Measurements from ENCODE around the gene EIF5A. TPM values are rescaled to one million over a fixed set of nuclear protein-coding genes. Genes with fewer than 3 reads are reported as not detected.

EIF5A gene
- total and polyA plus RNA-seq, 8 donors, result 104 to 220 (median 187) TPM

- intact Hi-C loops (cut with DNase I), result loop anchor here in 1 of 3 donors (10.0 kb wide), 1 partner anchor 52 kb away; the partner anchor contains the start of gene GPS2
- no peak for TF ChIP-seq CTCF (IDR thresholded peaks at IDR 0.05)
- ATAC-seq (peak; percentile 12 to 55 (median 38)), FAIRE-seq (no peak), DNase-seq (peak; percentile 67 to 84 (median 78))
- Histone ChIP-seq H3K27ac (peak overlapping the region; percentile 97 to 99 (median 98)), H3K9me3 (no peaks in the 10 kb centered on the region), H3K36me3 (no peaks in the 10 kb centered on the region), H3K4me1 (peaks cover 0 to 9% (median 6%) of the 10 kb centered on the region in 3 donors), H3K27me3 (no peaks in the 10 kb centered on the region), H3K4me3 (peak overlapping the region; percentile 50 to 83 (median 74))
- 11% methylated on average over 26 of the region's 26 CpGs for WGBS, 2 donors
Measured at GRCh38 chr17:7262935-7263800, 44.3 kb upstream of the EIF5A start.

DNA sequence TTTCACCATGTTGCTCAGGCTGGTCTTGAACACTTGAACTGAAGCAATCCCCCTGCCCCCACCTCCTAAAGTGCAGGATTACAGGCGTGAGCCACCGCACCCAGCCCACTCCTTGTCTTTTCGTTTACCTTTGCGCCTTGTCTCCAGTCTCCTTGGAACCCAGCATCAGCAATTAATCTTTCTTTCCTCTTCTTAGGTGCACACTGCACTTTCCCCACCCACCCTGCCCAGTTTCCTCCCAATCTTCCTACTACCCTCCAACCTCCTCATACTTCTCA is 43.7 kb upstream of the EIF5A start:
- DNase-seq (no peak), FAIRE-seq (no peak), ATAC-seq (no peak)
- no peak for TF ChIP-seq CTCF (IDR thresholded peaks at IDR 0.05)
- H3K4me3 ChIP-seq, result peak overlapping the region in 2 of 4 donors; percentile 68 to 81
- H3K4me1 ChIP-seq, result peaks cover 0 to 8% (median 6%) of the 10 kb centered on the region in 3 donors
- H3K9me3 ChIP-seq, result no peaks in the 10 kb centered on the region
- WGBS, 2 donors, result 56 to 63% methylated on average over 4 of the region's 4 CpGs
- H3K27ac ChIP-seq, result peak overlapping the region in 3 of 4 donors; percentile 97 to 99 (median 99)
- intact Hi-C loops (cut with DNase I), result loop anchor here in 1 of 3 donors (10.0 kb wide), 1 partner anchor 51 kb away; the partner anchor contains the start of gene GPS2
- H3K36me3 ChIP-seq, result no peaks in the 10 kb centered on the region
- H3K27me3 ChIP-seq, result no peaks in the 10 kb centered on the region

DNA sequence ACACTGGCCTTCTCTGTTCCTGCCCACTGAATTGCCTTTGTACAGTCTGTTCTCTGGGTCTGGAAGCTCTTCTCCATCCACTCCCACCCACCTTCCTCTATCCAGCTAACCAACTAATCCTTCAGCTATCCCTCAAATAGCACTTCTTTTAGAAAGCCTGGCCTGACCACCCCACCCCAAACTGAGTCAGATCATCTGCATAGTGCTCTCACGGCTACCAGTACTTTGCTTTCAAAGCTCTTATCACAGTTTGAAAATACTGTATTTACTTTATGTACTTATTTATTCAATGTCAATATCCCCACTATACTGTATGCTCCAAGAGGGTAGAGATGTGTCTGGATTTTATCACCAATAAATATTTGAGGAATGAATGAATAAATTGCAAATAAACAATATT is 40.6 kb upstream of the EIF5A start:
- intact Hi-C loops (cut with DNase I), result loop anchor here in 1 of 3 donors (10.0 kb wide), 1 partner anchor 48 kb away; the partner anchor contains the start of gene GPS2
- H3K4me3 ChIP-seq, result no peak overlapping the region
- H3K4me1 ChIP-seq, result no peaks in the 10 kb centered on the region
- no peaks in the 10 kb centered on the region for H3K36me3 ChIP-seq
- H3K27me3 ChIP-seq, result no peaks in the 10 kb centered on the region
- no peak for FAIRE-seq
- DNase-seq, result no peak
- no peaks in the 10 kb centered on the region for H3K9me3 ChIP-seq
- H3K27ac ChIP-seq, result no peak overlapping the region
- TF ChIP-seq CTCF (IDR thresholded peaks at IDR 0.05), result no peak
- WGBS, 2 donors, result 24 to 32% methylated on average over 1 of the region's 1 CpG
- no peak for ATAC-seq

DNA sequence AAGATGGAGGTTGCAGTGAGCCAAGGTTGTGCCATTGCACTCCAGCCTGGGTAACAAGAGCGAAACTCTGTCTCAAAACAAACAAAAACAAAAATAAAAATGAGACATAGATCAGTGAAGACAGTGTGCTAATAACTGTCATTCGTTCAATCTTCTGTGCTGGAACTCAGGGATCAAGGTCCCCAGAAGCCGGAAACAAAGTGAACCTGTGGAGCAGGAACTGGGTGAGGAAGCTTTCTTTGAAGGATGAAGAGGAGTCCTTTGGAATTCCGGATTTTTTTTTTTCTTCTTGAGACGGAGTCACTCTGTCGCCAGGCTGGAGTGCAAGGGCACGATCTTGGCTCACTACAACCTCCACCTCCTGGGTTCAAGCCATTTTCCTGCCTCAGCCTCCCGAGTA is 28.0 kb upstream of the EIF5A start:
- Histone ChIP-seq H3K9me3 (no peaks in the 10 kb centered on the region), H3K36me3 (no peaks in the 10 kb centered on the region), H3K4me1 (peaks cover 5 to 14% (median 9%) of the 10 kb centered on the region in 3 donors), H3K4me3 (no peak overlapping the region), H3K27ac (no peak overlapping the region), H3K27me3 (no peaks in the 10 kb centered on the region)
- no peak for TF ChIP-seq CTCF (IDR thresholded peaks at IDR 0.05)
- no peak for ATAC-seq
- intact Hi-C loops (cut with DNase I), result loop anchor here in 1 of 3 donors (5.0 kb wide), 1 partner anchor 68 kb away; no protein-coding TSS in a partner anchor
- DNase-seq, result no peak
- WGBS, 2 donors, result 76 to 80% methylated on average over 8 of the region's 8 CpGs
- FAIRE-seq, result no peak

Measured in pancreas (tissue), 10 donors.